Peyer's patch (tissue), 4 donors: ENCODE data around the gene FBXO21. TPM values are rescaled to one million over a fixed set of nuclear protein-coding genes. Genes with fewer than 3 reads are reported as not detected.
"Not testable (repeated sequence)": the region's sequence is repeated elsewhere in the genome, so short reads cannot be mapped to it uniquely, and the experiment has no call there.

Experiments
- DNase-seq, 3 donors: peaks; one replicate each; pipeline ENCODE4 v3.0.0-alpha.2; 2017 to 2019
- H3K27ac ChIP-seq, 4 donors: fragments of 200-600 bp; sonication (generic); one replicate each; pipeline ENCODE4 v1.5.1; 2016 to 2019
- H3K27me3 ChIP-seq, 2 donors: fragments of 200-600 bp; sonication (generic); one replicate each; pipeline ENCODE4 v1.5.1; 2019
- H3K36me3 ChIP-seq, 3 donors: fragments of 200-600 bp; sonication (generic); one replicate each; pipeline ENCODE4 v1.5.1; 2016 to 2019
- H3K4me1 ChIP-seq, 4 donors: fragments of 200-600 bp; sonication (generic); one replicate each; pipeline ENCODE4 v1.5.1; 2016 to 2019
- H3K4me3 ChIP-seq, 4 donors: fragments of 200-600 bp; sonication (generic); 1 replicate in 3 of 4; 2 replicates in 1 of 4; pipeline ENCODE4 v1.5.1; 2016 to 2019; ENCODE audit warnings: mild to moderate bottlenecking in 1 of 4
- H3K9me3 ChIP-seq, 4 donors: fragments of 200-600 bp; sonication (generic); one replicate each; pipeline ENCODE4 v1.5.1; 2016 to 2019; ENCODE audit warnings: mild to moderate bottlenecking in 1 of 4
- POLR2A ChIP-seq, 2 donors: fragments of 450-650 bp; IDR thresholded peaks; one replicate each; pipeline ENCODE4 v1.5.1; 2017; ENCODE audit warnings: antibody characterized with exemption in 2 of 2, mild to moderate bottlenecking in 2 of 2, moderate library complexity in 2 of 2
- total RNA-seq, 4 donors: library from RNA; depleted of rRNA; stranded (reverse); fragments of >200 nt; gene quantifications; one replicate each; pipeline ENCODE4 v1.1.0, GENCODE V29; 2016
- TF ChIP-seq, protein P1 (sequence below), 6 experiments: fragments of 450-650 bp in 4 of 6; fragments of 200-600 bp in 2 of 6; sonication (generic) in 1 of 6; IDR thresholded peaks; one replicate each; pipeline ENCODE4 v1.5.1; 2017 to 2019; ENCODE audit warnings: antibody characterized with exemption in 6 of 6, mild to moderate bottlenecking in 3 of 6, moderate library complexity in 1 of 6

FBXO21 gene
- total RNA-seq, 4 donors from 2014 or later, result 42.5 to 115 (median 68.8) TPM

DNA sequence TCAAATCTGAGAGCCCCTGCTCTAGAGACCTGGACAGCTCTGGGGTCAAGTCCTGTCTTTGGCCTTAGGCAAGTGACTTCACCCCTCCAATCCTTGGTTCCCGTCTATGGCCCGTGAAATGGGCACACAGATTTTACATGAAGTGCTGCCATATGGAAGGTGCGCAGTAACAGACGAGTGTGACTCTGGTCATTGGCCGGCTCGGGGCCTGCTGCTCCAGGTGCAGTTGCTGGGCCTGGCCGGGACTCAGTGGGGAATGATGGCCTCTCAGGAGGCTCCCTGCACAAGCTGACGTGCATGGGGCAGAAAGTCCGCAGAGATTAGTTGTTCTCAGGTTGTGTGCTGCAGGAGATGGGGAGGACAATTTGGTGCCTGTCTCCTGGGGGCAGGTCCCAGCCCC lies 77.0 kb downstream of the FBXO21 start:
- TF ChIP-seq, protein P1, sequence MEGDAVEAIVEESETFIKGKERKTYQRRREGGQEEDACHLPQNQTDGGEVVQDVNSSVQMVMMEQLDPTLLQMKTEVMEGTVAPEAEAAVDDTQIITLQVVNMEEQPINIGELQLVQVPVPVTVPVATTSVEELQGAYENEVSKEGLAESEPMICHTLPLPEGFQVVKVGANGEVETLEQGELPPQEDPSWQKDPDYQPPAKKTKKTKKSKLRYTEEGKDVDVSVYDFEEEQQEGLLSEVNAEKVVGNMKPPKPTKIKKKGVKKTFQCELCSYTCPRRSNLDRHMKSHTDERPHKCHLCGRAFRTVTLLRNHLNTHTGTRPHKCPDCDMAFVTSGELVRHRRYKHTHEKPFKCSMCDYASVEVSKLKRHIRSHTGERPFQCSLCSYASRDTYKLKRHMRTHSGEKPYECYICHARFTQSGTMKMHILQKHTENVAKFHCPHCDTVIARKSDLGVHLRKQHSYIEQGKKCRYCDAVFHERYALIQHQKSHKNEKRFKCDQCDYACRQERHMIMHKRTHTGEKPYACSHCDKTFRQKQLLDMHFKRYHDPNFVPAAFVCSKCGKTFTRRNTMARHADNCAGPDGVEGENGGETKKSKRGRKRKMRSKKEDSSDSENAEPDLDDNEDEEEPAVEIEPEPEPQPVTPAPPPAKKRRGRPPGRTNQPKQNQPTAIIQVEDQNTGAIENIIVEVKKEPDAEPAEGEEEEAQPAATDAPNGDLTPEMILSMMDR (IDR thresholded peaks at IDR 0.05), result no peak
- no peak for TF ChIP-seq POLR2A (IDR thresholded peaks at IDR 0.05)
- Histone ChIP-seq H3K27me3 (no peaks in the 10 kb centered on the region), H3K27ac (no peak overlapping the region), H3K9me3 (no peaks in the 10 kb centered on the region), H3K4me3 (no peak overlapping the region), H3K36me3 (no peaks in the 10 kb centered on the region), H3K4me1 (no peaks in the 10 kb centered on the region)
- no peak for DNase-seq

DNA sequence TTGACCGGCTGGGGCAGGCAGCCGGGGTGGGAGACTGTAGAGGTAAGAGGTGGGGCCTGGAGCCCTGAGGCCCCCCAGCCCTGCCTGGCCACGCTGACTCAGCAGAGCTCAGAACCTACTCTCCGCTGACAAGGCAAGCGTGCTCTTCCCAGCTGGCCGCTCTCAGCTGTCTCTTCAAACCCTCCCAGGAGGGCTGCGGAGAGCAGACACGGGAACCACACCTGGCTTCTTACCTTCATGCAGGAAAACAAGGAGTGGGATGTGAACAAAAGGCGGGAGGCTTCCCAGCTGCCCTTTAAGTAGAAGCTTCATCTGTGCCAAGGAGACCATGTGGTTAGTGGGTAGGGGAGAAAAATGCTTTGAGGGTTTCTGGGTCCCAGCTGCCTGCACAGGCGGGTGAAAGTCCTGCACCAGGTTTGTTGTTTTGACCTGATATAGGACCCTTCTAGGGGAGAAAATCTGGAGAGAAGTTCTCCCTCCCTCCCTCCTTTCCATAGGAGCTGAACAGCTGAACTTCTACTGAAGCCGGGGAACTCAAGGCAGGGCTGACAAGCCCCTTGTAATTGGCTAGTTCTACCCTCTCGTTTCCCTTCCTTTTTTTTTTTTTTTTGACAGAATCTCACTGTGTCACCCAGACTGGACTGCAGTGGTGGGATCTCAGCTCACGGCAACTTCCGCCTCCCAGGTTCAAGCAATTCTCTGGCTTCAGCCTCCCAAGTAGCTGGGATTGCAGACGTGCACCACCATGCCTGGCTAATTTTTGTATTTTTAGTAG lies 78.3 kb downstream of the FBXO21 start:
- H3K9me3 ChIP-seq, result no peaks in the 10 kb centered on the region
- no peaks in the 10 kb centered on the region for H3K4me1 ChIP-seq
- no peak overlapping the region for H3K4me3 ChIP-seq
- TF ChIP-seq, protein P1 (IDR thresholded peaks at IDR 0.05), result no peak
- no peak for TF ChIP-seq POLR2A (IDR thresholded peaks at IDR 0.05)
- no peak overlapping the region for H3K27ac ChIP-seq
- DNase-seq, result no peak
- no peaks in the 10 kb centered on the region for H3K27me3 ChIP-seq
- no peaks in the 10 kb centered on the region for H3K36me3 ChIP-seq

DNA sequence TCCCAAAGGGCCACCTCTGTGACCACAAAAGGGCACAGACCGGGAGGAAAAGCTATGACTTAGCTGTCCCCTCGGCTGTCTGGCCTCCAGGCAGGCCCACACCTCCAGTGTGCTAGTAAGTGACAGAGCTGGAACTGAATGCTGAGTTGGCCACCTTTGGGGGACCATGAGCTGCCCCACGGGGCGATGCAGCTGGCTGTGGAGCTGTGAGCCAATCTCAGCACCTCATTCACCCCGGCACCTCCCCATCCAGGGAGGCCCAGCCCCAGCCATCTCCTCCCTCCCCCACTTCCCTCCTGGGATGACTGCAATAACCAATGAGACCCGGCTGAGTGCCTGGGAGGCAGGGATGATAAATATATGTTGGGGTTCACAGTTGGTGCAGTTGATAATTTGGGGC lies 78.9 kb downstream of the FBXO21 start:
- Histone ChIP-seq H3K36me3 (no peaks in the 10 kb centered on the region), H3K4me3 (no peak overlapping the region), H3K9me3 (no peaks in the 10 kb centered on the region), H3K4me1 (no peaks in the 10 kb centered on the region), H3K27ac (no peak overlapping the region), H3K27me3 (no peaks in the 10 kb centered on the region)
- TF ChIP-seq, protein P1 (IDR thresholded peaks at IDR 0.05), result no peak
- TF ChIP-seq POLR2A (IDR thresholded peaks at IDR 0.05), result no peak
- no peak for DNase-seq

DNA sequence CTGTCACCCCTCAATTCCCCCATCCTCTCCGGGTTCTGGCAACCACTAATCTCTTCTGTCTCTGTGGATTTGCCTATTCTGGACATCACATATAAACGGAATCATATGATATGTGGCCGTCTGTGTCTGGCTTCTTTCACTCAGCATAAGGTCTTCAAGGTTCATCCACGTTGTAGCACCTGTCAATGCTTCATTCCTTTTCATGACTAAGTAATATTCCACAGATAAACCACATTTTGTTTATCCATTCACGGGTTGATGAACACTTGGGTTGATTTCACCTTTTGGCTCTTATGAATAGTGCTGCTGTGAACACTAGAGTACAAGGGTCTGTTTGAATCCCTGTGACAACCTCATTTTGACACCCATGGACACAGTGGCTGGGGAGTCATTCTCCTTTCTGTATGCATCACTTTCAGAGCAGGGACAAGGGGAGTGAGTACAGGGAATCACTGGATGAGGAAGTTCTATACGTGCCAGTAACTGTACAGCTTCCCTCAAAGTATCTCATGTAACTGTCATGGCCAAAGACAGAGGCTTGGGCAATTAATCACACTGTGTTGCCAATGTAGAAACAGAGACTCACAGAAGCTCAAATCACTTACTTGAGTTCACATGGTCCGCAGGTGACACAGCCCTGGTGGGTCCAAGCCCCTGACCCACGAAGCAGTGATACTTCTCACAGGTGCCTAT lies 80.2 kb downstream of the FBXO21 start:
- H3K4me1 ChIP-seq, result no peaks in the 10 kb centered on the region
- no peaks in the 10 kb centered on the region for H3K27me3 ChIP-seq
- H3K36me3 ChIP-seq, result no peaks in the 10 kb centered on the region
- TF ChIP-seq, protein P1 (IDR thresholded peaks at IDR 0.05), result no peak
- TF ChIP-seq POLR2A (IDR thresholded peaks at IDR 0.05), result no peak
- no peaks in the 10 kb centered on the region for H3K9me3 ChIP-seq
- no peak overlapping the region for H3K27ac ChIP-seq
- no peak overlapping the region for H3K4me3 ChIP-seq
- no peak for DNase-seq

DNA sequence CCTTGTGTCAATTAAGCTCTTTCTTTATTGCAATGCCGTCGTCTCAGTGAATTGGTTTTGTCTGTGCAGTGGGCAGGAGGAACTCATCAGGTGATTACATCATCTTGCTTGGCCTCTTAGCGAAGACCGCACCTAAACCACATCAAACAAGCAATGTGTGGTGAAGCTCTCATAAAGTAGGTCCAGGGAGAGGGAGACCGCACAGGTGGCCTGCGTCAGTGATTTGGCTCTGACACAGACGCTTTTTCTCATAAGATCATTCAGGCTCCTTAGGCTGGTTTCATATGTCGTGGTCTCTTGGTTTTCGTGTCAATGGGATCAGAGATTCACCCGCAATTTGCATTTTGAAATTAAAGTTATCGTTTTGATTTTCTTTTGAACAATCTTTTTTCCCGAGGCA lies 84.4 kb downstream of the FBXO21 start:
- Histone ChIP-seq H3K4me3 (no peak overlapping the region), H3K27me3 (no peaks in the 10 kb centered on the region), H3K9me3 (no peaks in the 10 kb centered on the region), H3K4me1 (no peaks in the 10 kb centered on the region), H3K36me3 (no peaks in the 10 kb centered on the region), H3K27ac (no peak overlapping the region)
- DNase-seq, result peak in 2 of 3 donors; percentile 62 to 69
- TF ChIP-seq POLR2A (IDR thresholded peaks at IDR 0.05), result no peak
- TF ChIP-seq, protein P1 (IDR thresholded peaks at IDR 0.05), result no peak

DNA sequence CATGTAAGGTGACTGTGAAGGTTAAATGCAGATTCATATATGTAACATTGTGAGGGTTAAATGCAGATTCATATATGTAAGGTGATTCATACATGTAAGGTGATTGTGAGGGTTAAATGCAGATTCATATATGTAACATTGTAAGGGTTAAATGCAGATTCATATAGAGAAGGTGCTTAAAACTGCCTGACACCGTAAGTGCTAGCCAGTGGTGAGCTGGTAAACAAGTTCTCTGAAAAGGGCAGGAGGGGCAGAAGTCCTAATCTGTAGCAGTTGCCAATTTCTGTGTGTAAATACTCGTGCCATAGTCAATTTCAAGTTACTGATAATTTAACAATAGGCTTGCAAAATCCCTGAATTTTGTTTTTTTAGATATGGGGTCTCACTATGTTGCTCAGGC lies 86.3 kb downstream of the FBXO21 start:
- H3K4me3 ChIP-seq, H3K9me3 ChIP-seq, H3K4me1 ChIP-seq, H3K36me3 ChIP-seq, H3K27me3 ChIP-seq, H3K27ac ChIP-seq, DNase-seq: not testable (repeated sequence)
